GM10266 (cell line): ENCODE measurements around the gene SLC66A2.

ENCODE experiments used
- DNase-seq: peaks from one replicate; pipeline ENCODE4 v3.0.0; 2012; ENCODE audit errors: extremely low spot score
- CTCF ChIP-seq: IDR thresholded peaks from 2 replicates; pipeline ENCODE4 v1.5.1; 2012; ENCODE audit warnings: mild to moderate bottlenecking, low read depth; ENCODE audit not compliant: control insufficient read depth, insufficient read depth; ENCODE audit errors: missing control alignments

SLC66A2 gene

GRCh38 chr18:79940126-79940813 lies 11.2 kb downstream of the SLC66A2 start:
- TF ChIP-seq CTCF = no peak

GRCh38 chr18:79939096-79939495 lies 12.4 kb downstream of the SLC66A2 start:
- TF ChIP-seq CTCF = no peak
- no peak for DNase-seq

More at GRCh38 chr18:79940126-79940813, 11.2 kb downstream of the SLC66A2 start:
- no peak for DNase-seq

GRCh38 chr18:79938196-79938595 lies 13.3 kb downstream of the SLC66A2 start:
- no peak for TF ChIP-seq CTCF
- DNase-seq = no peak

GRCh38 chr18:79937103-79937860 lies 14.2 kb downstream of the SLC66A2 start:
- DNase-seq = no peak
- no peak for TF ChIP-seq CTCF

- no peak for TF ChIP-seq CTCF
- no peak for DNase-seq
Observed at GRCh38 chr18:79936641-79937040, 14.8 kb downstream of the SLC66A2 start.

GRCh38 chr18:79935925-79936324 lies 15.5 kb downstream of the SLC66A2 start:
- TF ChIP-seq CTCF = no peak

GRCh38 chr18:79935499-79935898 lies 16.0 kb downstream of the SLC66A2 start:
- TF ChIP-seq CTCF = no peak
- no peak for DNase-seq

More at GRCh38 chr18:79935925-79936324, 15.5 kb downstream of the SLC66A2 start:
- DNase-seq = no peak
